Upper lobe of right lung (tissue), 1 donor: ENCODE data around the gene STX10. TPM values are rescaled to one million over a fixed set of nuclear protein-coding genes. Genes with fewer than 3 reads are reported as not detected.

Source experiments
- ATAC-seq: fragments of 200-7000 bp; cut with Tn5 transposase; one replicate; pipeline ENCODE4 v1.9.1; 2020; ENCODE audit warnings: mild to moderate bottlenecking, moderate library complexity
- DNase-seq: peaks from one replicate; pipeline ENCODE4 v3.0.0-alpha.2; 2020
- H3K27ac ChIP-seq: fragments of 200-600 bp; one replicate; pipeline ENCODE4 v1.8.0; 2022
- H3K27me3 ChIP-seq: fragments of 200-600 bp; one replicate; pipeline ENCODE4 v1.8.0; 2022; ENCODE audit warnings: mild to moderate bottlenecking
- H3K36me3 ChIP-seq: fragments of 200-600 bp; one replicate; pipeline ENCODE4 v1.8.0; 2022
- H3K4me1 ChIP-seq: fragments of 200-600 bp; one replicate; pipeline ENCODE4 v1.8.0; 2022
- H3K4me3 ChIP-seq: fragments of 200-600 bp; one replicate; pipeline ENCODE4 v1.8.0; 2022; ENCODE audit warnings: mild to moderate bottlenecking
- H3K9me3 ChIP-seq: fragments of 200-600 bp; one replicate; pipeline ENCODE4 v1.8.0; 2022
- CTCF ChIP-seq: fragments of 200-600 bp; IDR thresholded peaks from one replicate; pipeline ENCODE4 v1.8.0; 2022; ENCODE audit warnings: antibody characterized with exemption
- intact Hi-C: fragments of 100-400 bp; cut with DNase I; formaldehyde crosslinking; loops from one replicate; pipeline ENCODE4 v1.11.0; 2022
- long read RNA-seq: library from polyadenylated mRNA; unstranded; transcript quantifications from one replicate; pipeline ENCODE4 v2.0.0, GENCODE V29; 2021
- total RNA-seq: library from RNA; stranded (reverse); fragmentation: NEBNext Ultra II Directional; extraction: Animal tissue kit (Norgen Biotek cat#: 25700); gene quantifications from one replicate; pipeline ENCODE4 v1.2.1, GENCODE V29; 2021
- donor health status: DM: no; HTN: yes; CAD: no; lungs with severe emphysema.

The STX10 gene
- 65.4 TPM for total RNA-seq
- long read RNA-seq, transcript STX10-204 (8 exons, 1,136 nt): major isoform, 53 of 120 reads
- long read RNA-seq, partial matches to known transcripts: 50 of 120 reads
- long read RNA-seq, other reads (novel, unspliced or antisense): 11 of 120 reads

DNA sequence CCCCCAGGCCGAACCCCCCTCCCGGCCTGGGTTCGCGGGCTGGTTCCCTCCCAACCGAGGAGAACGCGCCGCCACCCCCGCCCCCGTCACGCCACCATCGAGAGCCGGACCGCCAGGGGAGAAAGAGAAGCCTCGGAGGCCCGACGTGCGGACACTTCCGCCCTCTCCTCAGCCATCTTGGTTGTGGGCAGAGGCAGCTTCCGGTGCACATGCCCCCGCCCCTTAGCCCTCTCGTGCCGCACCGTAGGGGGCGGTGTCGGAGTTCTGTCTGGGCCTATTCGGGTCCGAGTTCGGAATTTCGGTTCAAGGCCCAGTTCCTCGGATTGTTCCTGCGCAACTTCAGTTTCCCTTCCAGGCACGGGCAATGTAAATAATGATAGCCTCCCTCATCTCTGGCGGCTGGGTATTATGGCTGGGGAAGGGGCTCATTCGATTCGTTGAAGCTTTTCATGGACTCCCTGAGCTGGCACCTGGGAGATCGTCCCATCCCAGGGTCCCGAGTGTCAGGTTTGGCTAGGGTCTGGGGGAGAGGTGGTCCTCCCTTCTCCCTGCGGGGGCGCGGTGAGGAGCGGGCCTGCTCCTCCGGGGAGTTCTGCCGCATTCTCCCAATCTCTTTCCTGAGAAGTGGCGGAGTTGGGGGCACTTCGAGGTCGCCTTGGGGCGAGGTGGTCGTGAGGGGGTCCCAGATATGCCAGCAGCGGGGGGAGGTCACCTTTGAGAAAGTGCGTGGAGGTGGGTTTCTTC lies at the start of gene STX10, which contains the start of gene IER2:
STX10 (minus strand) TSS at position 189 of the 744 bp plus-strand sequence. CDS start 202 bp downstream, outside the sequence.
IER2 (plus strand) TSS at position 225 of the 744 bp plus-strand sequence. CDS start 2,776 bp downstream, outside the sequence.
- H3K4me3 ChIP-seq: peak within 1 kb of the TSS; percentile 96
- no peaks in the 10 kb centered on the region for H3K9me3 ChIP-seq
- intact Hi-C loops: no loop called here
- peak; percentile 47 for TF ChIP-seq CTCF
- peaks cover 1% of the 10 kb centered on the region for H3K36me3 ChIP-seq
- DNase-seq (peak; percentile 98), ATAC-seq (peak; percentile 77)
- H3K27me3 ChIP-seq: no peaks in the 10 kb centered on the region
- peak within 1 kb of the TSS; percentile 99 for H3K27ac ChIP-seq
- H3K4me1 ChIP-seq: peaks cover 14% of the 10 kb centered on the region

- no peaks in the 10 kb centered on the region for H3K9me3 ChIP-seq
- DNase-seq (no peak), ATAC-seq (no peak)
- no peak overlapping the region for H3K4me3 ChIP-seq
- TF ChIP-seq CTCF: no peak
- H3K27me3 ChIP-seq: no peaks in the 10 kb centered on the region
- intact Hi-C loops: loop anchor here (5.0 kb wide), 1 partner anchor 64 kb away; no protein-coding TSS in a partner anchor
- H3K4me1 ChIP-seq: peaks cover 5% of the 10 kb centered on the region
- H3K27ac ChIP-seq: no peak overlapping the region
- H3K36me3 ChIP-seq: no peaks in the 10 kb centered on the region
Observed at GRCh38 chr19:13198634-13199033, 48.5 kb upstream of the STX10 start.

DNA sequence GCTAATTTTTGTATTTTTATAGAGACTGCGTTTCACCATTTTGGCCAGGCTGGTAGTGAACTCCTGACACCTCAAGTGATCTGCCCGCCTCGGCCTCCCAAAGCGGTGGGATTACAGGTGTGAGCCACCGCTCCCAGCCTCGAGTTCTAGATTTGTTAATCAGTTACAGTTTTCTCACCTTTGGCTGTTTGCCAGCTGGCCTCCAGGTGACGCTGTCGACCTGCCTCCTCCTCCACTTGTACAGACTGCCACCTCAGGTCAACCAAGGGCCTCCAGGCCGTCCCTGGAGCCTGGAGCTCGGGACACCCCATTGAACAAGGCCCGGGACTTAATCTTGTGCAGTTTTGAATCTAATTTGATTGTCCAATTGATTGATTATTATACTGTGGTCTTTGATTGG lies 45.5 kb upstream of the STX10 start:
- peaks cover 5% of the 10 kb centered on the region for H3K4me1 ChIP-seq
- no peak for DNase-seq
- peak; percentile 79 for ATAC-seq

DNA sequence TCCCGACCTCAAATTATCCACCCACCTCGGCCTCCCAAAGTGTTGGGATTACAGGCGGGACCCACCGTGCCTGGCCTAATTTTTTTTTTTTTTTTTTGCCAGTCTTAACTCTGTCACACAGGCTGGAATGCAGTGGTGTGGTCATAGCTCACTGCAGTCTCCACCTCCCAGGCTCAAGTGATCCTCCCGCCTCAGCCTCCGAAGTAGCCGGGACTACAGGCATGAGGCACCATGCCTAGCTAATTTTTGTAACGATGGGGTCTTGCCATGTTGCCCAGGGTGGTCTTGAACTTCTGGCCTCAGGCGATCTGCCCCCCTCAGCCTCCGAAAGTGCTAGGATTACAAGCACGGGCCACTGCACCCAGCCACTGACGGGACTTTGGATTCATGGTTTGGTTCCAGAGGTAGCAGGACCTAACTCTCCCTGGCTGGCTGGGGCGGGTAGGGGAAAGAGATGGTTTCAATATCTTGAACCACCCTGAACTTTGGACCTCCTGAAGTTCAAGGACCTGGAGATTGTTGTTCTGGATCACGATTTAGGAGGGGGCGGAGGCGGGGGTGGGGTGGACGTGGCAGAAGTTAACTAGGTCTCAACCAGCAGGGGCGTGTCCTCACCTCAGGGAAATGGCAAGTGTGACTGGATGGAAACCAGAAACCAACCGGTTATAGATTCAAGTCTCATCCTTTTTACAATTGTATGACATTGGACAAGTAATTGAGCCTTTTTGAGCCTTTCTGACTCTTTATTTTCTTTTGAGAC lies 40.8 kb upstream of the STX10 start:
- H3K9me3 ChIP-seq: no peaks in the 10 kb centered on the region
- no peaks in the 10 kb centered on the region for H3K36me3 ChIP-seq
- H3K27ac ChIP-seq: no peak overlapping the region
- DNase-seq (no peak), ATAC-seq (no peak)
- peaks cover 5% of the 10 kb centered on the region for H3K4me1 ChIP-seq
- H3K4me3 ChIP-seq: no peak overlapping the region
- intact Hi-C loops: no loop called here
- H3K27me3 ChIP-seq: no peaks in the 10 kb centered on the region
- TF ChIP-seq CTCF: no peak

More for the DNA sequence above, 45.5 kb upstream of the STX10 start:
- Histone ChIP-seq H3K27me3 (no peaks in the 10 kb centered on the region), H3K4me3 (no peak overlapping the region), H3K9me3 (no peaks in the 10 kb centered on the region), H3K27ac (no peak overlapping the region), H3K36me3 (no peaks in the 10 kb centered on the region)
- intact Hi-C loops: loop anchor here (5.0 kb wide), 1 partner anchor 67 kb away; no protein-coding TSS in a partner anchor
- TF ChIP-seq CTCF: peak; percentile 15

DNA sequence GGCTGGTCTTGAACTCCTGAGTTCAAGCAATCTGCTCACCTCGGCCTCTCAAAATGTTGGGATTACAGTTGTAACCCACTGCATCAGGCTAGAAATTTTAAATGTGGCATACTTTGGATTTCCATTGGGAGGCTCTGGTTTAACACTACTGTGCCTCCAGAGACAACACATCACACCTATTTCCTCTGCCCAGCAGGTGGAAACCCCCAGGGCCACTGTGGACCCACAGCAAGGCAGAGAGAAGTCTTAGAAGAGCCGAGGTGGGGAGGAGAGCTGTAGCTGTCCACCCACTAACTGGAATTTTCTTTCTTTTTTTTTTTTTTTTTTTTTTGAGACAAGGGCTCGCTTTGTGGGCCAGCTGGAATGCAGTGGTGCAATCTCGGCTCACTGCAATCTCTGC lies 39.4 kb upstream of the STX10 start:
- intact Hi-C loops: no loop called here
- DNase-seq (no peak), ATAC-seq (no peak)
- Histone ChIP-seq H3K4me3 (no peak overlapping the region), H3K27me3 (no peaks in the 10 kb centered on the region), H3K9me3 (no peaks in the 10 kb centered on the region), H3K36me3 (no peaks in the 10 kb centered on the region), H3K27ac (no peak overlapping the region), H3K4me1 (peaks cover 5% of the 10 kb centered on the region)
- no peak for TF ChIP-seq CTCF
